ENCODE results near the gene NRDE2.
"Not testable (repeated sequence)": the region's sequence is repeated elsewhere in the genome, so short reads cannot be mapped to it uniquely, and the experiment has no call there.

The NRDE2 gene

GRCh38 chr14:90341232-90341631 is 9.5 kb upstream of the NRDE2 start:
- FAIRE-seq, result not testable (repeated sequence)

- FAIRE-seq, result no peak
These were observed 5.2 kb upstream of the NRDE2 start for GRCh38 chr14:90336985-90337384.

- no peak for FAIRE-seq
These were observed 4.7 kb upstream of the NRDE2 start for GRCh38 chr14:90336401-90336800.

- no peak for FAIRE-seq
These were observed 487 bp upstream of the NRDE2 start for GRCh38 chr14:90332271-90332584.

GRCh38 chr14:90330203-90331196 is 1.2 kb downstream of the NRDE2 start:
- FAIRE-seq, result no peak

- no peak for FAIRE-seq
These were observed 9.8 kb downstream of the NRDE2 start for GRCh38 chr14:90321891-90322290.

- FAIRE-seq, result no peak
These were observed 11.9 kb downstream of the NRDE2 start for GRCh38 chr14:90319634-90320541.

- FAIRE-seq, result no peak
These were observed 12.6 kb downstream of the NRDE2 start for GRCh38 chr14:90319173-90319572.

GRCh38 chr14:90318016-90318415 is 13.7 kb downstream of the NRDE2 start:
- no peak for FAIRE-seq

GRCh38 chr14:90317286-90317685 is 14.5 kb downstream of the NRDE2 start:
- no peak for FAIRE-seq

GRCh38 chr14:90308561-90308960 is 23.2 kb downstream of the NRDE2 start:
- no peak for FAIRE-seq

GRCh38 chr14:90305176-90305601 is 26.6 kb downstream of the NRDE2 start:
- FAIRE-seq, result no peak

- FAIRE-seq, result no peak
These were observed 27.2 kb downstream of the NRDE2 start for GRCh38 chr14:90304502-90304901.

- FAIRE-seq, result no peak
These were observed 28.3 kb downstream of the NRDE2 start for GRCh38 chr14:90303473-90303872.

GRCh38 chr14:90302529-90303303 is 29.0 kb downstream of the NRDE2 start:
- FAIRE-seq, result no peak

- FAIRE-seq, result peak; percentile 94
These were observed 30.1 kb downstream of the NRDE2 start for GRCh38 chr14:90301668-90302090.

- no peak for FAIRE-seq
These were observed 30.6 kb downstream of the NRDE2 start for GRCh38 chr14:90301122-90301521.

- FAIRE-seq, result no peak
These were observed 31.1 kb downstream of the NRDE2 start for GRCh38 chr14:90300611-90301047.

GRCh38 chr14:90299408-90299807 is 32.3 kb downstream of the NRDE2 start:
- FAIRE-seq, result no peak

GRCh38 chr14:90297876-90298629 is 33.7 kb downstream of the NRDE2 start:
- FAIRE-seq, result no peak

GRCh38 chr14:90296641-90297040 is 35.1 kb downstream of the NRDE2 start:
- no peak for FAIRE-seq

All from A204.1 (cell line).